Right renal cortex interstitium (tissue), 3 donors: Measurements from ENCODE around the gene SLC25A25. TPM values are rescaled to one million over a fixed set of nuclear protein-coding genes. Genes with fewer than 3 reads are reported as not detected.
"Not testable (repeated sequence)": the region's sequence is repeated elsewhere in the genome, so short reads cannot be mapped to it uniquely, and the experiment has no call there.

Source experiments
- DNase-seq, 3 donors: peaks; one replicate each; pipeline ENCODE4 v3.0.0-alpha.2; 2013; ENCODE audit warnings: low read depth in 3 of 3, low spot score in 2 of 3
- polyA plus RNA-seq, 3 donors: library from polyadenylated mRNA; unstranded; fragments of 120-200 nt; gene quantifications; one replicate each; pipeline ENCODE4 v1.2.1, GENCODE V29; 2013; ENCODE audit not compliant: insufficient read length in 3 of 3

The SLC25A25 gene
- 10 to 100 TPM; 12.8 to 14.0 (median 13.4) TPM for polyA plus RNA-seq

DNA sequence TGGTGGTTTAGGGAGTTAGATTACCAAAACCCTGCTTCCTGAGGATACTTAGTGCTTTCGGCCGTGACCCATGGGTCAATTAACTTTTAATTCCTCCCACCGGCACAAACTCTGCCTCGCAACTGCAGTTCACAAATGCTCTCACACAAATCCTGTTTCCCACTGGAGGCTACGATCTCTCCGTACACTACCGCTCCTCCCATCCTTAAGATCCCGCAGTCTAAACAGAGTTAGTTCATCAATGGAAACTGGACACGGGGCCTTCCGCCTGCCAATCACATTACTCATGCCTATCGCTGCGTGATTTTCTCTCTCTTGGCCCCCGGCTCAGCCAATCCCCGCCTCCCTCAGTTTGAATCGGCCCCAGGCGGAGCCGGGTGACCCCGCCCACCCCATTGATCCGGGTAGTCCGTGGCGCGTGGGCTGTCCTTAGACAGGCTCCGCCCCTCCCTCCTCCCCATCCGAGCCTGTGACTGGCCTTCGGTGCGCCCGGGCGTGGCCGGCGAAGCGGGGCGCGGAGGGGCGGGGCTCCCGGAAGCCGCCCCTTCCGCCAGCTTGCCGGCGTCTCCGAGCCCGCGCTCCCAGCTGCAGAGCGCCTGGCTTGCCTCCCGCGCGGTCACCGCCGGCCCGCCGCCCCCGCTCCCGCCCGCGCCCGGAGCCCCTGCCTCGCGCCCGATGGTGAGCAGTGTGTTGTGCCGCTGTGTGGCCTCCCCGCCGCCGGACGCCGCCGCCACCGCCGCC, at the start of gene SLC25A25:
TSS of gene SLC25A25 (plus strand) at position 588 of the 741 bp plus-strand sequence. CDS start at position 676, 88 bp downstream.
- DNase-seq: peak; percentile 95 to 99 (median 98)

DNA sequence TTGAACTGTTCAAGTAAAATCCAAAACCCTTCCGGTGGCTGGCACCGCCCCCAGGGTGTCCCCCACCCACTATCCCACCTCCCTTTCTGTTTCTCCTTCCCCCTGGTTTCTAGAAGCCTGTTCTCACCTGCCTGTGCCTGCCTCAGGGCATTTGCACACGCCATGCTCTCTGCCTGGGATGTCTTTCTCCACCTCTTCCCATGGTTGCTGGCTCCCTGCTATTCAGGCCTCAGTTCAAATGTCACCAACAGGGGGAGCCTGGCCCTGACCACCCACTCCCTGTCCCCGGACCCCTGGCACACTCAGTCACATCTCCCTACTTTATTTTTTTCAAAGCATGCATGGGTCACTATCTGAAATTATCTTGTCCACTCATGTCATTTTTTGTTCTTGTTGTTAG, 47.3 kb upstream of the SLC25A25 start:
- DNase-seq: no peak

DNA sequence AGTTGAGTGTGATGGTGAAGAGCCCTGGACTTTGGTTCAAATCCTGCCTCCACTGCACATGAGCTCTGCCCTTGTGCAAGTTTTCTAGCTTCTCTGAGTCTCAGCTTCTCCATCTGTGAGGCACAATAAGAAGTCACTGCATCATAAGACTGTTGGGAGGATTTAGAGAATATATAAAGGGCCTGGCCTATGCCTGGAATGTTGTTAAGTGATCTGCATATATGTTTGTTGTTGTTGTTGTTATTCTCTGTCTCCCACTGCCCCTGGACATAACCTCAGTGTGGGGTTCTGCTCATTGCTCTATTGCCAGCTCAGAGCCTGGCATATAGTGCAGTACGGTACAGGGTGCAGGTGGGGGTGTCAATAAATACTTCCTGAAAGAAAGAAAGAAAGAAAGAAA, 46.9 kb upstream of the SLC25A25 start:
- no peak for DNase-seq

DNA sequence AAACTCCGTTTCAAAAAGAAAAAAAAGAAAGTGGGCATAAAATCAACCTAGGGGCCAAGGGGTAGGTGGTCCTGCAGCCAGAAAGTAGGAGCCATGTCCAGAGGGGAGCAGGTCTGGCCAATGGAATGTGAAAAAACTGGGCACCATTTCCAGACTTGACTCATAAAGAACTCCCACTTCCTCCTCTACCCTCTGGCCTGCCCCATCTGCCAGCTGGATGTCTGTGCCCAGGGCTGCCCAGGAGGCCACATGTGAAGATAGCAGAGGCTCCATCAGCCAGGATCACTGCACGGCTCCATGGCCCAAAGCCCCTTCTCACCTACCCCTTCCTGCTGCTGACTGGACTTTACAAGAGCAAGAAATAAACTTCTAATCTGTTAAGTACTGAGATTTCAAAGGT, 45.1 kb upstream of the SLC25A25 start:
- DNase-seq: no peak

DNA sequence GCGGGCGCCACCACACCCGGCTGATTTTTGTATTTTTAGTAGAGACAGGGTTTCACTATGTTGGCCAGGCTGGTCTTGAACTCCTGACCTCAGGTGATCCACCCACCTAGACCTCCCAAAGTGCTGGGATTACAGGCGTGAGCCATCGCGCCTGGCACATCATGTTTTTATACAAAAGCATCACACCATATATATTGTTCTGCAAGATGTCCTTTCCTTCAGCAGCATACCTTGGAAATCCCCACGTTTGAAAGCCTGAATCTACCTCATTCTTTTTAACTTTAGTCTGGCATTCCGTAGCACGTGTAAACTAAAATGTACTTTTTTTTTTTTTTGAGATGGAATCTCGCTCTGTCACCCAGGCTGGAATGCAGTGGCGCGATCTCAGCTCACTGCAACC, 44.4 kb upstream of the SLC25A25 start:
- not testable (repeated sequence) for DNase-seq

DNA sequence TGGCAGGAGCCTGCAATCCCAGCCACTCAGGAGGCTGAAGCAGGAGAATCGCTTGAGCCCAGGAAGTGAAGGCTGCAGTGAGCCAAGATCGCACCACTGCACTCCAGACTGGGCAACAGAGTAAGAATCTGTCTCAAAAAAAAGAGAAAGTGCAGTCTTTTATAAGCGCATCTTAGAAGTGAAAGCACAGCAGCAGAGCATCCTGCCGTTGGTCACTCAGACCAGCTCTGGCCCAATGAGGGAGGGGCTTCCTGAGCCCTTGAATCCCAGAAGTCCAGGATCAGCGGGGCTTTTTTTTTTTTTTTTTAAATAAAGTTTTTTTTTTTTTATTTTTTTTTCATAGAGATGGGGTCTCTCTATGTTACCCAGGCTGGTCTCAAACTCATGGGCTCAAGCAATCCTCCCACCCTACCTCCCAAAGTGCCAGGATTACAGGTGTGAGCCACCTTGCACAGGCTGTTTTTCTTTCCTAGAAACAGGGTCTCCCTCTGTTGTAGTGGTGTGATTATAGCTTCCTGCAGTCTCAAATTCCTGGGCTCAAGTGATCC, 43.2 kb upstream of the SLC25A25 start:
- DNase-seq: no peak

DNA sequence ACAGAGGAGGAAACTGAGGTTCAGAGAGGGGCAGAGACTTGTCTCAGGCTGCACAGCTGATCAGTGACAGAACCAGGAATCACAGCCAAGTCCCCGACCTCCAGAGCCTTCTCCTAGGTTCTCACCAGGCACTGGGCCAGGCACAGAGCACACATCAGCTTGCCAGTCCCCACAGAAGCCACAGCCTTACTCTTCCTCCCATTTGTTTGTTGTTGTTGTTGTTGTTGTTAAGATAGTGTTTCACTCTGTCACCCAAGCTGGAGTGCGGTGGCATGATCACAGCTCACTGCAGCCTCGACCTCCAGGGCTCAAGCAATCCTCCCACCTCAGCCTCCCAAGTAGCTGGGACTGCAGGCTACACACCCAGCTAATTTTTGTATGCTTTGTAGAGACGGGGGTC, 42.3 kb upstream of the SLC25A25 start:
- no peak for DNase-seq

DNA sequence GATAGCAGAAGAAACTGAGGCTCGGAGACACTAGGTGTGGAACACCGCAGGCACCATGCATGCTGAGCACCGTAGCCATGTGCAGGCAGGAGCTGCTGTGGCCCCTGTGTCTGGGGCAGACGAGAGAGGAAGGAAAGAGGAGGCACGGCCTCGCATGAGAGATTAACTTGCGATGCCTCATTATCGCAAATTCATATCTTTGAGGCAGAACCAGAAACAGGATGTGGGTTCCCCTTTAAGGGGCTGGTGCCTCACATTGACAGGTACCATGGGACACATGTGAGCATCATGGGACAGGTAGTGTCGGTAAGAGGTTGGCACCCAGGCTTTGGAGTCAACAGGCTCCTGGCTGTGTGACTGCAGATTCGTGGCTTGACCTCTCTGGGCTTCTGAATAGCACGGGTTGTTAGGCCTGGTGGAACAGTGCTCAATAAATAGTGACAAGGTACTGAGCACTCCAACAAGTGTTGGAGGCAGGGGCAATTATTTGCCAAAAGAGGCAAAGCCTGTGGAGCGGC, 41.7 kb upstream of the SLC25A25 start:
- DNase-seq: no peak

DNA sequence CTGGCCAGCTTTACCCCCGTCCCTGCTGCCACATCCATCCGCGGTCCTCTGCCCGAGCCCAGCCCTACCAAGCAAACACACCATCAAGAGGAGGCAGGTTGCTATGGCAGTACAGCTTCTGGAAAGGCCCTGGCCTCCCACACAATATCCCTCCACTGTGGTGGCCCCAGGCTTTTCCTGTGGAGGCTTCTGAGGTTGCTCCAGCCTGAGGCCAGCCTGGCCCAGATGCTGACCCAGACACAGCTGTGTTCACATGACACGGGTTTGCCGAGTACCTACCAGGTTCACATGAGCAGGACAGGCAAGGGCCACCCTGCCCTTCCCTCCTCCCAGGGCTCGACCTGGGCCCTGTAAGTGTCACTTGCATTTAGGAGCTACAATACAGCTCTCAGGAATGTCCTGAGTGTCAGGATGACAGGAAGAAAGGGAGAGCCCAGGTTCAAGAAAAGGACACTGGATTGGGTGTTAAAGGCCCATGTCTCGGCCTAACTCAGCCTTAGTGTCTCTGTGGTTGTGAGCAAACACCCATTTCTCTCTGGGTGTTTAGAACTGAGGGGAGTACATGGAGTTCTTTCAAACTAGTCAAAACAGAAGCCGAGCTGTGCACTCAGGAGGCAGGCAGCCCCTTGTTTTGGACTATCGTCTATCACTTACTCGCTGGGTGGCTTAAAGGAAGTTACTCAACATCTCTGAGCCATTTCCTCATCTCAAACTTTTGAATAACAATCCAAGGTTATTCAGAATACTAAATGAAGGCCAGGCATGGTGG, 41.1 kb upstream of the SLC25A25 start:
- no peak for DNase-seq

DNA sequence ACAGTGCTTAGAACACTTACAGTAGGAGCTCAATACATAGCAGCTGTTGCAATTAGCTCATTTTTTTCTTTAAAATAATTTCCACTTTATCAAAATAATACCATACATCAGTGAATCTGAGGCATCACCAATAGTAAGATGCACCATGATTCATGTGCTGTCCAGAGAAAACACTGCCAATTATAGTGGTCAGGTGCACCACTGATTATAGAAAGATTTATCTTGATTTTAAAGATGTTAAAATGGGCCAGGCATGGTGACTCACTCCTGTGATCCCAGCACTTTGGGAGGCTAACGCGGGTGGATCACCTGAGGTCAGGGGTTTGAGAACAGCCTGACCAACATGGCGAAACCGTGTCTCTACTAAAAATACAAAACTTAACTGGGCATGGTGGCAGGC, 40.3 kb upstream of the SLC25A25 start:
- no peak for DNase-seq

DNA sequence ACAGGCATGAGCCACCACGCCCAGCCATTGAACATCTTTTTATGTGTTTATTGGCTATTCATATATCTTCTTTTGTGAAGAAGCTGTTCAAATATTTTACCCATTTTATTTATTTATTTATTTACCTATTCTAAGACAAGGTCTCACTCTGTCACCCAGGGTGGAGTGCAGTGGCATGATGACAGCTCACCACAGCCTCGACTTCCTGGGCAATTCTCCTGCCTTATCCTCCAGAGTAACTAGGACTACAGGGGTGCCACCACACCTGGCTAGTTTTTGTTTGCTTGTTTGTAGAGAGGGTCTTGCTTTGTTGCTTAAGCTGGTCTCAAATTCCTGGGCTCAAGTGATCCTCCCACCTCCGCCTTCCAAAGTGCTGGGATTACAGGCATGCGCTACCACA, 34.4 kb upstream of the SLC25A25 start:
- no peak for DNase-seq

DNA sequence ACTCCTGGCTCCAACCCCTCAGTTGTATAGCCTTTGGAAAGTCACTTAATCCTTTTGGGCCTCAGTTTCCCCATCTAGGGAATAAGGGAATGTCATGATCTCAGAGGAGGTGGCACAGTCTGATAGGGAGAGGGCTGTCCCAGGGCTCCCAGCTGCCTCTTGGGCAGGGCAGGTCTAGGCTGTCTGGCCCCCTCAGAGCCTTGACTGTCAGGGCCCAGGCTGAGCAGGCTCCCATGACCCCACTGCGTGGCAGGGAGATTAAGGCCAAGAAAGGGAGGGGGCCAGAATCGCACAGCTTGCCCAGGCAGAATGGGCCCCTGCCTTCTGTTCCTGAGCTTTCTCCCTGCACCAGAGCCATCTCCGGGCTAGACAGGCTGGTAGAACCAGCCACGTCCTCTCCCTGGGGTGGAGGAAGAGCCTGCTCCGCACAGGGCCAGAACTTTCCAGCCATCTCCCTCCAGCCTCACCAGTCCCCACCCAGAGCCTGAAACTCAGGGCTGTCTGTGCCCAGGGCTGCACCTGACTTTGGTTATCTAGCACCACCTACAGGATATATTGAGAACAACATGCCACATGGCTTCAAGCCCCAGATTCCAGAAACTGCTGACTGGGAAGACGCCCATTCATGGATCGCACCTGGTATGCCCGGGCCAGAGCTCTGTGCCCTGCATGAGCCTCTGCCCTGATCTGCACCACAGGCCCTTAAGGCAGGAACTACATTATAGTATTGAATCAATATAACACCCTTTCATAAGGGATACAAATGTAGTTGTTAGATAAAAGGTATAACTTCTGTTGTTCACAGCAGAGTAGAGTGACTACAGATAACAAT, 33.0 kb upstream of the SLC25A25 start:
- no peak for DNase-seq

DNA sequence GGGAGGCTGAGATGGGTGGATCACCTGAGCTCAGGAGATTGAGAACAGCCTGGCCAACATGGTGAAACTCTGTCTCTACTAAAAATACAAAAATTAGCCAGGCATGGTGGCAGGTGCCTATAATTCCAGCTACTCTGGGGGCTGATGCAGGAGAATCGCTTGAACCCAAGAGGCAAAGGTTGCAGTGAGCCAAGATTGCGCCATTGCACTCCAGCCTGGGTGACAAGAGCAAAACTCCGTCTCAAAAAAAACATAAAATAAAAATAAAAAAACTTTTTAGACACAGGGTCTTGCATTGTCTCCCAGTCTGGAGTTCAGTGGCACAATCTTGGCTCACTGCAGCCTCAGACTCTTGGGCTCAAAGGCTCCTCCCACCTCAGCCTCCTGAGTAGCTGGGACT, 31.5 kb upstream of the SLC25A25 start:
- not testable (repeated sequence) for DNase-seq

DNA sequence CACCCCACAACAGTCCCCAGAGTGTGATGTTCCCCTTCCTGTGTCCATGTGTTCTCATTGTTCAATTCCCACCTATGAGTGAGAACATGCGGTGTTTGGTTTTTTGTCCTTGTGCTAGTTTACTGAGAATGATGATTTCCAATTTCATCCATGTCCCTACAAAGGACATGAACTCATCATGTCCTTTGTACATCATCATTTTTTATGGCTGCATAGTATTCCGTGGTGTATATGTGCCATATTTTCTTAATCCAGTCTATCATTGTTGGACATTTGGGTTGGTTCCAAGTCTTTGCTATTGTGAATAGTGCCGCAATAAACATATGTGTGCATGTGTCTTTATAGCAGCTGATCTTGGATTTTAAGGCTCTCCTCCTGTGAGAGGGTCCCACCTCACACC, 27.2 kb upstream of the SLC25A25 start:
- DNase-seq: not testable (repeated sequence)

DNA sequence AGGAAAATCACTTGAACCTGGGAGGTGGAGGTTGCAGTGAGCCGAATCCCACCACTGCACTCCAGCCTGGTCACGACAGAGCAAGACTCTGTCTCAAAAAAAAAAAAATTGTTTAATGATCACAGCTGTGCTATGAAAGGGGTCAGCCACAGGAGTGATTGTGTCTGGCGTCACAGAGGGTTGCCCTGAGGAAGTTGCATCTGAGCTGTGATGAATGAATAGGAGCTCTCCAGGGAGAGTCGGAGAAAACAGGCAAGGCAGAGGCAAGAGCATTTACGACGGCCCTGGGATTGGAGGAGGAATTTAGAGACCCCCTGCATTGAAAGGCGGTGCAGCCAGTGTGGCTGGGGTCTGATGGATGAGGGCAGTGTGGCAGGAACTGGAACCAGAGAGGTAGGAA, 26.0 kb upstream of the SLC25A25 start:
- DNase-seq: no peak

DNA sequence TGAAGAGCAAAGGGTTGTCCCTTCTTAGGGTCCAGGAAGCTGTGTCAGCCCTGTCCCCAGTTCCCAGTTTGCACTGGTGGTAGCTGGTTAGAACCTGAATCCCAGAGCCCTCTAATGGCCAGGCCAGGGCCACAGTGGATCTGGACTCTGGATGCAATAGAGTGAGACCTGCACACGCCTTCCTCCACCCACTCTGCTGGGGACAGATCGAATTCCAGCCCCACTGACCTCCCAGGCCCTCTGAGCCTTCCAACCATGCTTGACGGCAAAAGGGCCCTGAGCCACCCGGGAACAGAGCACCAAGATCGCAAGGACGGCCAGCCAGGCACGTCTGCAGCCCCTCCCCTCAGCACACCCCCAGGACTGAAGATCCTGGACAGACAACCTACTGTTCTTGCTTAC, 24.6 kb upstream of the SLC25A25 start:
- DNase-seq: no peak

DNA sequence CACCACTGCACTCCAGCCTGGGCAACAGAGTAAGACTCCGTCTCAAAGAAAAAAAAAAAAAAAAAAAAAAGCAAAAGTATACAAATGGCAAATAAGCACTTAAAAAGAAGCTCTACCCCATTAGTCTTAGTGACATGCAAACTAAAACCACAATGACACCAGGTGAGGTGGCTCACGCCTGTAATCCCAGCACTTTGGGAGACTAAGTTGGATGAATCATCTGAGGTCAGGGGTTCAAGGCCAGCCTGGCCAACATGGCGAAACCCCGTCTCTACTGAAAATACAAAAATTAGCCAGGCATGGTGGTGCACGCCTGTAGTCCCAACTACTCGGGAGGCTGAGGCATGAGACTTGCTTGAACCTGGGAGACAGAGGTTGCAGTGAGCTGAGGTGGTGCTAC, 22.6 kb upstream of the SLC25A25 start:
- not testable (repeated sequence) for DNase-seq

DNA sequence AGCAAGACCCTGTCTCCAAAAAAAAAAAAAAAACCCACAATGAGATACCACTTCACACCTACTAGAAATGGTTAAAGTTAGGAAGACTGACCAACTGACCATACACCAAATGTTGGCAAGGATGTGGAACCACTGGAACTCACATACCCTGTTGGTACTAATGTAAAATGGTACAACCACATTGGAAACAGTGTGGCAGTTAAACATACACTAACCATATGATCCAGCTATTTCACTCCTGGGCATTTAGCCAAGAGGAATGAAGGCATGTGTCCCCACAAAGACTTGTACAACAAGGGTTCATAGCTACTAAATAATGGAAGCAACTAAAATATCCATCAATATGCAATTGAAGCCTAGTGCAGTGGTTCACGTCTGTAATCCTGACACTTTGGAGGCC, 22.2 kb upstream of the SLC25A25 start:
- no peak for DNase-seq

DNA sequence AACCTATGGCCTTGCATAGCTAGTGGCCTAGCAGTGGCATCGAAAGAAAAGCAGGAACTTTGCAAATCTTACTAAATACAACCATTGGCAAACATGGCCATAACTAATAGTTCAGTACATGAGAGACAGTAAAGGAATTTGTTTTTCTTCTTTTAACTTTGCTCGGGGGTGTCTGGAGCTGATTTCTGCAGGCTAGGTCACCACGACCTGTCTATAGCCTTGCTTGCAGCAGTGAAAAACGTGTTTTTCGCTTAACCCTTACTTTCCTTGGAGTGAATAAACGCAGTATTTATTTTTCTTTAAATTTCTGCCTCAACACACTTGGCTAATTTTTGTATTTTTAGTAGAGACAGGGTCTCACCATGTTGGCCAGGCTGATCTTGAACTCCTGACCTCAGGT, 20.8 kb upstream of the SLC25A25 start:
- DNase-seq: no peak

DNA sequence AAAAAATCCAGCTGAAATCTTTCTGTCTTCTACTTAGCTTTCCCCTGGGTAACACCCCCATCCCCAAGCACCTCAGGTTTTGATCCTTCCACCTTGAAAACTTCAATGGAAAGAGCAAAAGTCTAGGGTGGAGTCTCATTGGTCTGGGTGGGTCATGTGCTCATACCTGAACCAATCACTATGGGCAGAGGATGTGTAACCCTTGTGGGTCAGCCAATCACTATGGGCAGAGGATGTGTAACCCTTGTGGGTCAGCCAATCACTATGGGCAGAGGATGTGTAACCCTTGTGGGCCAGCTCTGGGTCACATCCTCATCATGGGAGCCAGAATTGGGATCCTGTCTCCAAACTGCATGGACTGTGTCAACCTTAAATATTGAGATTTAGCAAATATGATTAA, 19.4 kb upstream of the SLC25A25 start:
- no peak for DNase-seq

DNA sequence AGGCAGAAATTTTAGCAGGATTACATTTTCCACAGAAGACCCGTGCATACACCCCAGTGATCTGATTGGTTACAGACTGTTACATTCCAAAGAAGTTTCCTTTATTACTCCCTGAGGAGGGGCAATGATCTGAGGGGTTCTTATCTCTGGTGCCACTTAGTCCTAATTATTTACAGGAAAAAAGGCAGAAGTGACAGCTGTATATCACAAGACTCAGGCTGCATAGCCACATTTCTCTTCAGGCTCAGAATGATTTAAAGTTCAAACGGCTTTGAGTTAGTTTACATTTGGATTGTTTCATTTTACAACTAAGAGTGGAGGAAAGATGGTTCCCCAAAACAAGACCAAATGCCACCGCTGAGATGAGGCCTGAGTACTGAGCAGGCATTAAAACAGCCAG, 18.2 kb upstream of the SLC25A25 start:
- no peak for DNase-seq
